ENCODE measurements around the gene CPS1.

The CPS1 gene

DNA sequence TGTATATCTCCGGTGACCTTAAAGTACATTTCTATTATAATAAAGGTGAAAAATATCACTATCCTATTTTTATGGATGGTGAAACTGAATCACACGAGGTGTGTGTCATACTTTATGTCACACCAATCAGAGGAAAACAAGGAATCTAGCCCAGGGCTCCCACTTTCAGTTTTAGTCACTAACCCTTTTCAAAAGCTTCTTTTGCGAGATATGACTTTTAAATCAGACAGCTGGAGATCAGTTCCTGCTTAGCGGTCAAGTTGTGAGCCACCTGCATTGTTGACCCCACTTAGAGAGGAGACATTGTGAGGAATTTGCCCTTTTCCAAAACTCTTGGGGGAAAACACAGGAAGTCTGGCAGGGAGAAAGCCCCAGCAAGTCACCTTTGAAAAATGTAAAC lies 70.5 kb downstream of the CPS1 start:
- no peak overlapping the region for H3K27ac ChIP-seq (ENCODE audit: low read depth in 2 of 2, low read length in 2 of 2)
- no peaks in the 10 kb centered on the region for H3K27me3 ChIP-seq (ENCODE audit: control insufficient read depth in 2 of 2, insufficient read depth in 2 of 2, low read length in 2 of 2)
- H3K4me1 ChIP-seq (ENCODE audit: control insufficient read depth in 2 of 2, insufficient read depth in 2 of 2, low read length in 2 of 2), result no peaks in the 10 kb centered on the region
- H3K4me3 ChIP-seq (ENCODE audit: low read length in 2 of 2), result no peak overlapping the region
- H3K9ac ChIP-seq (ENCODE audit: low read depth in 1 of 2, low read length in 2 of 2), result no peak overlapping the region
- no peaks in the 10 kb centered on the region for H3K9me3 ChIP-seq (ENCODE audit: control insufficient read depth in 2 of 2, low read length in 2 of 2)
- no peaks in the 10 kb centered on the region for H3K36me3 ChIP-seq (ENCODE audit: control insufficient read depth in 2 of 2, insufficient read depth in 2 of 2, low read length in 2 of 2)

- Histone ChIP-seq H3K27ac (ENCODE audit: low read depth in 2 of 2, low read length in 2 of 2) (no peak overlapping the region), H3K4me3 (ENCODE audit: low read length in 2 of 2) (no peak overlapping the region), H3K27me3 (ENCODE audit: control insufficient read depth in 2 of 2, insufficient read depth in 2 of 2, low read length in 2 of 2) (no peaks in the 10 kb centered on the region), H3K9me3 (ENCODE audit: control insufficient read depth in 2 of 2, low read length in 2 of 2) (no peaks in the 10 kb centered on the region), H3K36me3 (ENCODE audit: control insufficient read depth in 2 of 2, insufficient read depth in 2 of 2, low read length in 2 of 2) (no peaks in the 10 kb centered on the region), H3K9ac (ENCODE audit: low read depth in 1 of 2, low read length in 2 of 2) (no peak overlapping the region), H3K4me1 (ENCODE audit: control insufficient read depth in 2 of 2, insufficient read depth in 2 of 2, low read length in 2 of 2) (no peaks in the 10 kb centered on the region)
Observed at GRCh38 chr2:210630873-210631560, 74.6 kb downstream of the CPS1 start.

- H3K4me3 ChIP-seq (ENCODE audit: low read length in 2 of 2), result no peak overlapping the region
- no peak overlapping the region for H3K27ac ChIP-seq (ENCODE audit: low read depth in 2 of 2, low read length in 2 of 2)
- no peak overlapping the region for H3K9ac ChIP-seq (ENCODE audit: low read depth in 1 of 2, low read length in 2 of 2)
- H3K27me3 ChIP-seq (ENCODE audit: control insufficient read depth in 2 of 2, insufficient read depth in 2 of 2, low read length in 2 of 2), result no peaks in the 10 kb centered on the region
- no peaks in the 10 kb centered on the region for H3K9me3 ChIP-seq (ENCODE audit: control insufficient read depth in 2 of 2, low read length in 2 of 2)
- H3K36me3 ChIP-seq (ENCODE audit: control insufficient read depth in 2 of 2, insufficient read depth in 2 of 2, low read length in 2 of 2), result no peaks in the 10 kb centered on the region
- H3K4me1 ChIP-seq (ENCODE audit: control insufficient read depth in 2 of 2, insufficient read depth in 2 of 2, low read length in 2 of 2), result no peaks in the 10 kb centered on the region
Observed at GRCh38 chr2:210633699-210634098, 77.3 kb downstream of the CPS1 start.

DNA sequence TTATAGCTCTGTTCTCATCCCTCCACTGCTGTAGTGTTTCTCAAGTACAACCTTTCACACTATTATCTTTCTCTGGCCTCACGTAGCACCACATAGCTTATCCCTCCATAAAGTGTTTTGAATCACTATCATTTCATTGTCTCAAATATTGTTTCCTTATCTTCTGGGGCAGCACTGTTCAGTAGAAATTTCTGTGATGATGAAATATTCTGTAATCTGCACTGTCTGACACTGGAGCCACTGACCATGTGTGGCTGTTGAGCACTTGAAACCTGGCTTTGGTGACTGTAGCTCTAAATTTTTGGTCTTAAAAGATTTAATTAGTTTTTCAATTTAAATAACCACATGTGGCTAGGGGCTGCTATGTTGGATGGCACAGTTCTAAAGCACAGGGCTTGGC lies 78.9 kb downstream of the CPS1 start:
- Histone ChIP-seq H3K4me3 (ENCODE audit: low read length in 2 of 2) (no peak overlapping the region), H3K9me3 (ENCODE audit: control insufficient read depth in 2 of 2, low read length in 2 of 2) (no peaks in the 10 kb centered on the region), H3K36me3 (ENCODE audit: control insufficient read depth in 2 of 2, insufficient read depth in 2 of 2, low read length in 2 of 2) (no peaks in the 10 kb centered on the region), H3K27me3 (ENCODE audit: control insufficient read depth in 2 of 2, insufficient read depth in 2 of 2, low read length in 2 of 2) (no peaks in the 10 kb centered on the region), H3K27ac (ENCODE audit: low read depth in 2 of 2, low read length in 2 of 2) (no peak overlapping the region), H3K9ac (ENCODE audit: low read depth in 1 of 2, low read length in 2 of 2) (no peak overlapping the region), H3K4me1 (ENCODE audit: control insufficient read depth in 2 of 2, insufficient read depth in 2 of 2, low read length in 2 of 2) (no peaks in the 10 kb centered on the region)

- no peaks in the 10 kb centered on the region for H3K36me3 ChIP-seq (ENCODE audit: control insufficient read depth in 2 of 2, insufficient read depth in 2 of 2, low read length in 2 of 2)
- no peak overlapping the region for H3K4me3 ChIP-seq (ENCODE audit: low read length in 2 of 2)
- no peaks in the 10 kb centered on the region for H3K4me1 ChIP-seq (ENCODE audit: control insufficient read depth in 2 of 2, insufficient read depth in 2 of 2, low read length in 2 of 2)
- H3K9me3 ChIP-seq (ENCODE audit: control insufficient read depth in 2 of 2, low read length in 2 of 2), result no peaks in the 10 kb centered on the region
- no peak overlapping the region for H3K27ac ChIP-seq (ENCODE audit: low read depth in 2 of 2, low read length in 2 of 2)
- H3K9ac ChIP-seq (ENCODE audit: low read depth in 1 of 2, low read length in 2 of 2), result no peak overlapping the region
- H3K27me3 ChIP-seq (ENCODE audit: control insufficient read depth in 2 of 2, insufficient read depth in 2 of 2, low read length in 2 of 2), result no peaks in the 10 kb centered on the region
Observed at GRCh38 chr2:210642333-210642732, 85.9 kb downstream of the CPS1 start.

DNA sequence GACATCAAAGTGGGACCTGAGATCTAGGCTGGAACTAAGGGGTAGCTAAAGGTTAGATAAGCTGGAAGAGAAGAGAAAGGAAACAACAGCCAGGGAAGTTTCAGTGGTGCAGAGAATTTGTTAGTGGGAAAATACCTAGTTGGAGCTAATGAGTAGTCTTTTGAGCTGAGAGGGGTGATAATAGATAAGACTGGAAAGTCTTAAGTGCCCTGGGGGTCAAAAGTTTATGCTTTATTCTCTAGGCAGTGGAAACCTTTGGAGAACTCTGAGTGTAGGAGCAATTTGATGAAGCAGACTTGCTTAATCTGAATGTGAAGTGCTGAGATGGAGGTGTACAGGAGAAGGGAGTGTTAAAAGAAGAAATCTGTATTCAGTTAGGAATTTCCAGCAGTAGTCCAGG lies 90.8 kb downstream of the CPS1 start:
- no peak overlapping the region for H3K4me3 ChIP-seq (ENCODE audit: low read length in 2 of 2)
- no peak overlapping the region for H3K27ac ChIP-seq (ENCODE audit: low read depth in 2 of 2, low read length in 2 of 2)
- no peaks in the 10 kb centered on the region for H3K4me1 ChIP-seq (ENCODE audit: control insufficient read depth in 2 of 2, insufficient read depth in 2 of 2, low read length in 2 of 2)
- no peaks in the 10 kb centered on the region for H3K36me3 ChIP-seq (ENCODE audit: control insufficient read depth in 2 of 2, insufficient read depth in 2 of 2, low read length in 2 of 2)
- no peaks in the 10 kb centered on the region for H3K9me3 ChIP-seq (ENCODE audit: control insufficient read depth in 2 of 2, low read length in 2 of 2)
- H3K27me3 ChIP-seq (ENCODE audit: control insufficient read depth in 2 of 2, insufficient read depth in 2 of 2, low read length in 2 of 2), result no peaks in the 10 kb centered on the region
- no peak overlapping the region for H3K9ac ChIP-seq (ENCODE audit: low read depth in 1 of 2, low read length in 2 of 2)

DNA sequence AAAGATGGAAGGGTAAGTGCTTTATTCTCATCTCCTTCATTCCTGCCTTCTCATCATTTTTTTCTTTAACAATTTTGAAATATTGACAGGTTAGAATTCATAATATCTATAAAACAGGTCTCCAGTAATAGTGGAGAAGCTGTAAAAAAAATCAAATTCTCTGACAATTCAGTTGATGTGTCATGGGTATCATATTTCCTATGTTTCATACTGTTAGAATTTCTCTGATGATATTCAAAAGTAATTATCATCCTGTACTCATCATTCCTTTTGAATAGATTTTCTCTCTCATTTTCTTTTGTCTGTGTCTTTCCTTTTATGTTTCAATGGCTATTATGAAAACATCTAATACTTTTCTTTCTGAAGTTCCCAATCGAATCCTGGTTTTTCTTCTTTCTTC lies 97.7 kb downstream of the CPS1 start:
- Histone ChIP-seq H3K9ac (ENCODE audit: low read depth in 1 of 2, low read length in 2 of 2) (no peak overlapping the region), H3K9me3 (ENCODE audit: control insufficient read depth in 2 of 2, low read length in 2 of 2) (no peaks in the 10 kb centered on the region), H3K4me3 (ENCODE audit: low read length in 2 of 2) (no peak overlapping the region), H3K27ac (ENCODE audit: low read depth in 2 of 2, low read length in 2 of 2) (no peak overlapping the region), H3K4me1 (ENCODE audit: control insufficient read depth in 2 of 2, insufficient read depth in 2 of 2, low read length in 2 of 2) (no peaks in the 10 kb centered on the region), H3K27me3 (ENCODE audit: control insufficient read depth in 2 of 2, insufficient read depth in 2 of 2, low read length in 2 of 2) (no peaks in the 10 kb centered on the region), H3K36me3 (ENCODE audit: control insufficient read depth in 2 of 2, insufficient read depth in 2 of 2, low read length in 2 of 2) (no peaks in the 10 kb centered on the region)

DNA sequence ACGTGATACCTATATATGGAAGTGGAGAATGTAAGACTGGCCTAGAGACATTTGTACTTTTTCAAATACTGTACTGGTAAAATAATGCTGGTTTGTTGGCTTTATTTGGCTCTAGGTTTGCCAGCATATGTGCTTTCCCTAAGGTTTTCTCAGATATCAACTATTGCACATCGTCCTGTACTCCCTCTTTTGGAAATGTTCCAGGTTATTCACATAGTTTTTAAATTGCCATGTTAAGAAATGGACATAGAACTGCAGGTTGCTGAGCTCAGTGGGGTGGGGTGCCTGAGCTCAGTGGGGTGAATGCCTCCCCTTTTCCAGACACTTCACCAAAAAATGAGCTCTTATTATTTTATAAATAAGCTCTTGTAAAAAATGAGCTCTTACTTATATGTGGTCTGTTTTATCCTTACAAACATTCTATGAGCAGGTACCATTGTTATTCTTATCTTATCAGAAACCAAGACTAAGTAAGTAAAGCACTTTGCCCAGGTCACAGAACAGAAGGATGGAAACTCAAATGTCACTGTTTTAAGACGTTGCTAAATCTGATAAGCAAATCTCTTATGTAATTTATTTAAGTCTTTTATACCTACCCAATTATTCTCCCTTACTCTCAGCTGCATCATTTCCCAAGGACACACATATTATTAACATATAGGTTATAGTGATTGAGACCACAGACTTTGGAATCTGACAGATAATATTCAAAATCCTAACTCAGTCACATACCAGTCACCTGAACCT lies 99.0 kb downstream of the CPS1 start:
- Histone ChIP-seq H3K27ac (ENCODE audit: low read depth in 2 of 2, low read length in 2 of 2) (no peak overlapping the region), H3K36me3 (ENCODE audit: control insufficient read depth in 2 of 2, insufficient read depth in 2 of 2, low read length in 2 of 2) (no peaks in the 10 kb centered on the region), H3K9me3 (ENCODE audit: control insufficient read depth in 2 of 2, low read length in 2 of 2) (no peaks in the 10 kb centered on the region), H3K4me1 (ENCODE audit: control insufficient read depth in 2 of 2, insufficient read depth in 2 of 2, low read length in 2 of 2) (no peaks in the 10 kb centered on the region), H3K27me3 (ENCODE audit: control insufficient read depth in 2 of 2, insufficient read depth in 2 of 2, low read length in 2 of 2) (no peaks in the 10 kb centered on the region), H3K4me3 (ENCODE audit: low read length in 2 of 2) (no peak overlapping the region), H3K9ac (ENCODE audit: low read depth in 1 of 2, low read length in 2 of 2) (no peak overlapping the region)

GRCh38 chr2:210657874-210658273 lies 101.5 kb downstream of the CPS1 start:
- no peak overlapping the region for H3K27ac ChIP-seq (ENCODE audit: low read depth in 2 of 2, low read length in 2 of 2)

GRCh38 chr2:210660751-210661150 lies 104.4 kb downstream of the CPS1 start:
- H3K27me3 ChIP-seq (ENCODE audit: control insufficient read depth in 2 of 2, insufficient read depth in 2 of 2, low read length in 2 of 2), result no peaks in the 10 kb centered on the region
- H3K4me1 ChIP-seq (ENCODE audit: control insufficient read depth in 2 of 2, insufficient read depth in 2 of 2, low read length in 2 of 2), result no peaks in the 10 kb centered on the region
- no peaks in the 10 kb centered on the region for H3K9me3 ChIP-seq (ENCODE audit: control insufficient read depth in 2 of 2, low read length in 2 of 2)
- H3K4me3 ChIP-seq (ENCODE audit: low read length in 2 of 2), result no peak overlapping the region
- no peak overlapping the region for H3K27ac ChIP-seq (ENCODE audit: low read depth in 2 of 2, low read length in 2 of 2)
- H3K9ac ChIP-seq (ENCODE audit: low read depth in 1 of 2, low read length in 2 of 2), result no peak overlapping the region
- no peaks in the 10 kb centered on the region for H3K36me3 ChIP-seq (ENCODE audit: control insufficient read depth in 2 of 2, insufficient read depth in 2 of 2, low read length in 2 of 2)

More at GRCh38 chr2:210657874-210658273, 101.5 kb downstream of the CPS1 start:
- H3K27me3 ChIP-seq (ENCODE audit: control insufficient read depth in 2 of 2, insufficient read depth in 2 of 2, low read length in 2 of 2), result no peaks in the 10 kb centered on the region
- no peaks in the 10 kb centered on the region for H3K4me1 ChIP-seq (ENCODE audit: control insufficient read depth in 2 of 2, insufficient read depth in 2 of 2, low read length in 2 of 2)
- H3K36me3 ChIP-seq (ENCODE audit: control insufficient read depth in 2 of 2, insufficient read depth in 2 of 2, low read length in 2 of 2), result no peaks in the 10 kb centered on the region
- no peak overlapping the region for H3K9ac ChIP-seq (ENCODE audit: low read depth in 1 of 2, low read length in 2 of 2)
- H3K4me3 ChIP-seq (ENCODE audit: low read length in 2 of 2), result no peak overlapping the region
- H3K9me3 ChIP-seq (ENCODE audit: control insufficient read depth in 2 of 2, low read length in 2 of 2), result no peaks in the 10 kb centered on the region
